ENCODE measurements around the gene NTRK2.

NTRK2 gene

DNA sequence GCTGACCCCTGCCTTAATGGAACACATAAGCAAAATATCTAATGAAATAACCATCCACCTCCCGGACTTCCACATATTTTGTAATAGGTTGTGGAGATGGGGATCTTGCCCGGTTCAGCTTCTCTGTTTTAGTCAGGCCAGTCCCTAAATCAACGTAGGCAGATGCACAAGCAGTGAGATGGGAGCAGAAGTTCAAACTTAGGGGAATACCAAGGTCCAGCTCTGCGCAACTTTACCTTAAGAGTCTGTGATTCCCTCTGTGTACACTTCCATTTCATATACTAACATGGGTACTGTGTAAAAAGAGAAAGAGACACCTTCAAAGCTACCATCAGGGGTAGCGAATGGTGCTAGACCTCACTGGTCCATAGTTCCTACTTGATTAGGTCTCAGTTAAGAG is 110.9 kb downstream of the NTRK2 start:
- DNase-seq (ENCODE audit: low read depth in 1 of 2, low spot score in 1 of 2) = no peak
- in situ Hi-C loops (cut with HindIII; ENCODE audit: low pct_unique_long_range_greater_than_20kb, low sequenced_read_pairs) = no loop called here
- TF ChIP-seq JUND (IDR thresholded peaks at IDR 0.05; ENCODE audit: low read depth) = no peak

DNA sequence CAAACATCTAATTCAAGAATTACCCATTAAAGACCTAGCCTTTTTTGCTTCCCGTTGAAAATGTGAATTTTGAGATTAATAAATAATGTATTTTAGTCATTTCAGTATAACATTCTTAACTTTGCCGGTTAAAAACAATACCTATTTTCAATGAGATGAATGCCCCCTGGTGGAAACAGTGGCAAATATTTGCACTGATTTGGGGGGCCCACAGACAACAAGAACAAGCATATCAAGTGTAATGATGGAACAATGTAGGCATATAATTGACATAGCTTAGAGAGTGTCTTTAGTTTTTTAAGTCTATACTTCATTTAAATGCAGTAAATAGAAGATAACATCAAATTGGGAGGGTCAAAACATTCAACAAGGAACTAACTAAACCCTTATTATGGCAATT is 111.9 kb downstream of the NTRK2 start:
- no peak for TF ChIP-seq JUND (IDR thresholded peaks at IDR 0.05; ENCODE audit: low read depth)
- peak in 1 of 2 experiments; percentile 13 for DNase-seq (ENCODE audit: low read depth in 1 of 2, low spot score in 1 of 2)
- in situ Hi-C loops (cut with HindIII; ENCODE audit: low pct_unique_long_range_greater_than_20kb, low sequenced_read_pairs) = no loop called here

DNA sequence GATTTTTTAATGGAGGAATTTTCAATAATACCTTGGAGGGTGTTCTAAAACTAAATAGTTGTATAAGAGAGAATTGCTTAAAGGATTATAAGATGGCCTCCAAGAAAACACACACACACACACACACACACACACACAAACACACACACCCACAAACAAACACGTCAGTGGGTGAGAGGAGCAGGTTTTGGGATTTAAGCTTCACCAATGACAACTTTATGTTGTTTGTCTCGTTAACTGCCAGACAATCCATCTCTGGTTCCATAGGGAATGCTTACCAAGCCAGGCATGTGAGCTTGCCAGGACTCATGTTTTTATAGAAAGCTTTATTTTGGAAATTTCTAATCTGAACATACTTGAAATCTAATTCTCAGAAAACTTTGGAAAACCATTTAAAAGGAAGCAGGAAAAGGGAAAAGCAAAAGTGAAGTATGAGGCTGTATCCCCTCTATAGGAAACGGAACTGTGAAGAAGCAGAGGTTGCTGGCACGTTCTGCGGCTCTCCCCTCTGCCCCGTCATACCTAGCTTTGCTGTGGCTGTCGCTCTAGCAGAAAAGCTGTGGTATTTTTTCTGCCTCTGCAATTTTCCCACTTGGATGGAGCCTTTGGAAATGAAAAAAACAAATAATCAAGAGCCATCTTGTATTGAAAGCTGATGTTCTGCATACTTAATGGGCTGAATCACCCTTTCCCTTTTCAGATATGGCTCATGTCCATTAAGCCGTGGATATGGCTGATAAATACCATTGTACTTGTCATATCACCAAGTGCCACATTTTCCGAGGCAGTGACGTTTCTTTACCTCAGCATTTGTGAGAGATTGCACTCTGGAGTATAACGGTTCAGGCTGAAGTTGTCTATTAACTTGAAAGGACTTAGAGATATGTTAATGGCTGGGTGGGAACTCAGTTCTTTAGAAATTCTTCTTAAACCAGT is 112.7 kb downstream of the NTRK2 start:
- no peak for TF ChIP-seq JUND (IDR thresholded peaks at IDR 0.05; ENCODE audit: low read depth)
- in situ Hi-C loops (cut with HindIII; ENCODE audit: low pct_unique_long_range_greater_than_20kb, low sequenced_read_pairs) = no loop called here
- no peak for DNase-seq (ENCODE audit: low read depth in 1 of 2, low spot score in 1 of 2)

DNA sequence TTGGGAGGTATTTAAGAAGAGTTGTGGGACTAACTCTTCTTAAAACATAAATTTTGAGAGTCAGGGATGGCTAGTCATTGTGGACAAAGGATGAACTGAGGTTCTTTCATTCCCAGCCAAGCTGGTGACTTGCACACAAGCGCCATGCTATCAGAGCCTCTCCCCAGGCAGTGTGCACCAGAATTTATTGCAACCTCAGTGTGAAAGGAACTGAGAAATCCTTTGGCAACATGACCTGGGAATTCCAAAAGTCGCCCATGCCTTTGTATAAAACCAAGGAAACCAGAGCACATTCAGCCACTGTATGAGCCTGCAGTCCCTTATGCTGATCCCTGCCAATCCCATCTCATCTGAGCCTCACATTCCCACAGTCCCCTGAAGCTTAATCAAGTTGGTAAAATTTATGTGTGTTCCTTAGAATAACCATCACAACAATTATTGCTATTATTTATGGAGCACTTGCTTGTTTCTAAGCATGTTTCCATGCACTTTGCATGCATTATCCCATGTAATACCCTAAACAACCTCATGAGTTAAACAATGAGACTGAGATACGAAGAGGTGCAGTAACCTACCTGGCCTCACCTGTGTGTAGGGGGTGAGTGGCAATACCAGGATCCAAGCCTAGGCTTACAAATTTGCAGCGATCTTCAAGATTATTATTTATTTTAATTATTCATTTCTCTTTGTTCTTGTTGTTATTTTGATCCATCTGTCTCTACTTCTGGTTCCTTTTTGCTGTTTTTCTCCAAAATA is 116.4 kb downstream of the NTRK2 start:
- no peak for DNase-seq (ENCODE audit: low read depth in 1 of 2, low spot score in 1 of 2)
- in situ Hi-C loops (cut with HindIII; ENCODE audit: low pct_unique_long_range_greater_than_20kb, low sequenced_read_pairs) = no loop called here
- no peak for TF ChIP-seq JUND (IDR thresholded peaks at IDR 0.05; ENCODE audit: low read depth)

DNA sequence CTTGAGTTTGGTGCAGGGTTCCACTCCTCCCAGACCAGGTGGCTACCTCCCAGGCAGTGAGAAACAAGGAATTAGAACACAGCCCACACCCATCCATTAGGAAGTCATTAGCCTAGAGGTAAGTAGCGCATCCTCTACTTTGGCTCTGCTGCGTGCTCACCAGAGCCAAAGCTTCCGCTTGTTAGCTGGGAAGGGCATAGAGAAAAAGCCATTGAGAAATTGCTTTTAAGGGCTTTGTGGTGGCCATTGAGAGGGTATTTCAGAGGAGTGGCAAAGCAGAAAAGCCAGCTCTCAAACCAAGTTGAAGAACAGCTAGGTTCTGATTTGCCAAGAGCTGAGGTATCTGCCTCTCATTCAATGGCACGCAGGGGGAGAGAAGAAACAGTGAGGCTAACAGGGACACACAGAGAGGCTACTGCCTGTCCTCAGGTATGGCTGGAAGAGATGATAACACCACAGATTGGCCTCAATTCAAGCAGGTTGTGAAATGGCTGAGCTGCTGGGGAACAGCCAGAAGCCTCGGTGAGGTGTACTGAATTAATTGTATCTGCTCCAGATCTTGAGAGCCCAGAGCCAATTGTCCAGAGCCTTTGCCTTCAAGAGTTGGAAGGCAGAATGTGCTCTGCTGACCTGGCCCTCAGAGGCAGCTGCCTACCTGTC is 119.4 kb downstream of the NTRK2 start:
- in situ Hi-C loops (cut with HindIII; ENCODE audit: low pct_unique_long_range_greater_than_20kb, low sequenced_read_pairs) = no loop called here
- TF ChIP-seq JUND (IDR thresholded peaks at IDR 0.05; ENCODE audit: low read depth) = no peak
- DNase-seq (ENCODE audit: low read depth in 1 of 2, low spot score in 1 of 2) = no peak

DNA sequence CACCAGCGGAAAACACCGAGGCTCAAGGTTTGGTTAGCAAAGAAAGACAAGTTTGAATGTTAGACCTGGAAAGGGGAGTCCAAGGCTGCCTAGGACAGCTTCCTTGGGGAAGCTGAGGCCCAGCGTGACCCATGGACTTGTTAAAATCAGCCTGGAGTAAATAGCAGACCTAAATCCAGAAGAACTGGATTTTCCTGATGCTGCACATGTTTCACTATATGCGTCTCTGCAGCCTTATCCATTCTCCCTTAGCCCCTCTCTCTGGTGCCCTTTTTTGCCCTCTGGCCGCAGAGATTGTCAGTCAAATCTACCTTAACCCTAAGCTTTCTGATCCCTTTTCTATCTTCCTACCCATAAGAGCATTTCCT is 119.9 kb downstream of the NTRK2 start:
- in situ Hi-C loops (cut with HindIII; ENCODE audit: low pct_unique_long_range_greater_than_20kb, low sequenced_read_pairs) = no loop called here
- no peak for TF ChIP-seq JUND (IDR thresholded peaks at IDR 0.05; ENCODE audit: low read depth)
- peak; percentile 4 to 69 for DNase-seq (ENCODE audit: low read depth in 1 of 2, low spot score in 1 of 2)

DNA sequence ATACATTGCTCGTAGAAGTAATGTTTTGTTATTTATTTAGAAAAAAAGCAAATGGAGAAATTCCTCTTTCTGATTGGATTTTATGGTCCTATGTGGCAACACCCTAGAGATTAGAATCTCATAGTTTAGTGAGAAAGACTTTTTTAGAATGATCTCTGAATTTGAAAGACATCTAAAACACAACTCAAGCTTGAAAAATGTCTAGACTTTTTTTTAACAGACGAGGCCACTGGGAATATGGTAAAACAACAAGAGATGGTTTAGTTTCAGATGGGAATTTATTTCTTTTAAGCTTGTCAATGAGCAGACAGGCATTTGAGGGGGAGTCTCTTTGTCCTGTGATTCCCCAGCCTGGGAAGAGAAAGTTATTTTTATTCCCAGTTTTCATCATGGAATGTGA is 122.1 kb downstream of the NTRK2 start:
- TF ChIP-seq JUND (IDR thresholded peaks at IDR 0.05; ENCODE audit: low read depth) = no peak
- DNase-seq (ENCODE audit: low read depth in 1 of 2, low spot score in 1 of 2) = no peak
- in situ Hi-C loops (cut with HindIII; ENCODE audit: low pct_unique_long_range_greater_than_20kb, low sequenced_read_pairs) = no loop called here

DNA sequence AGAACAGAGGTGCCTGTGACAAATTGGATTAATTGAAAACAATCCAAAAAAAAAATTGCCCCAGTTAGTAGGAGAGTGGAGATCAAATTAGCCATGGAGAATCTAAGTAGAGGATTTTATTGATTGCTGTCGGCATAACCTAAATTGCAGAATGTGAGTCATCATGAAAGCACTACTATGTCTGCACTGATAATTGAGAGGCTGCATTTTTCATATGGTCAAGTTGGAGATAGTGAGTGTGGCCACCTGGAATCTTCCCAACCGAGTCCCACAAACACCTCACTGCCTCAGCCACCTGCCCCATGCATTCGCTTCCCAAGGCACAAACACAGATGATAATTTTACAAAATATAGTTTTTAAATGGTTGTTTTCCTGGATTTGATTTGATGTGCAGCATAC is 123.7 kb downstream of the NTRK2 start:
- in situ Hi-C loops (cut with HindIII; ENCODE audit: low pct_unique_long_range_greater_than_20kb, low sequenced_read_pairs) = no loop called here
- DNase-seq (ENCODE audit: low read depth in 1 of 2, low spot score in 1 of 2) = no peak
- no peak for TF ChIP-seq JUND (IDR thresholded peaks at IDR 0.05; ENCODE audit: low read depth)

DNA sequence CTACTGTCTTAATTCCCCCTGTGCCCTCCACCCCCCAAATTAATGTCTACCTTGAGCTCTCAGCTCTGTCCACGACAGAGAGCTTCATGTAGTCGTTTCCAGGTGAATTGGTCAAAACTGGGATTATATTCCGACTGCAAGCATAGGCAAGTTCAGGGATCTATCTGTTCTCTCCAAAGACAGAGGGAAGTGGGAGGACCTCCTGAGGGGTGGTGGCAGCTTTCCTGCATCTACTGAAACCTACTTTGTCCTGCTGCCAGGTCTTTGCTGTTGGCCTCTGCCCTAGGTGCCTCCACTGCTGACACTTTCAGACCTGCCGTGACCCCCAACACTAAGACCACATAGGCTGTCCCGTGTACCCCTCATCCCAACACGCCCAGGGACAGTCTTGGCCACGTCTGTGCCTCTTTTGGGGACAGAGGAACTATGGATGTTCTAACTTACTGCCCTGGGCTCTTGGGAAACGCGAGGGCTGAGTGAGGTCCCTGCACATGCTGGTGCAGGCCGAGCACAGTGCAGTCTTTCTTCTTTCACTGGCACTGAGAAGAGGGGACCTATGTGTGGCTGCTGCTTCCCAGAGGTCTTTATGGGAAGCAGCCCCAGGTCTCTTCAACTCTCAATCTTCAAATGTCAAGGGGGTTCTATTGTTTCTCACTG is 125.6 kb downstream of the NTRK2 start:
- no peak for DNase-seq (ENCODE audit: low read depth in 1 of 2, low spot score in 1 of 2)
- no peak for TF ChIP-seq JUND (IDR thresholded peaks at IDR 0.05; ENCODE audit: low read depth)
- in situ Hi-C loops (cut with HindIII; ENCODE audit: low pct_unique_long_range_greater_than_20kb, low sequenced_read_pairs) = no loop called here

DNA sequence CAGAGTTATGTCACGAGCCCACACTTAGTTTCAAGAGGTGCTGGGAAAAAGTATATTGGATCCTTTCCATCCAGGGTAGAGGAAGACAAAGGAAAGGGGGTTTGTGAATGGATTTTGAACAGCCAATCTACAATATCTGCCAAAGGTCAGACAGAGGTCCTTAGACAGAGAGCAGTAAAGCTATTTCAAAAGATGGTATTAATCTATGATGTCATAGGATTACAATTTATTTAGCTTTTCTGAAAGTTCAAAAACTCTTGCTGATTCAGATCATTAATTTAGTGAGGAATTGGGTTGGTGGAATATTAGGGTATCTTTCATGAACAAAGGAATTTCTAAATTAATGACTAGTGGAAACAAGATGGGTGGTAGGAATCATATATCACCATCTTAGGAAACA is 126.9 kb downstream of the NTRK2 start:
- in situ Hi-C loops (cut with HindIII; ENCODE audit: low pct_unique_long_range_greater_than_20kb, low sequenced_read_pairs) = no loop called here
- no peak for TF ChIP-seq JUND (IDR thresholded peaks at IDR 0.05; ENCODE audit: low read depth)
- no peak for DNase-seq (ENCODE audit: low read depth in 1 of 2, low spot score in 1 of 2)

DNA sequence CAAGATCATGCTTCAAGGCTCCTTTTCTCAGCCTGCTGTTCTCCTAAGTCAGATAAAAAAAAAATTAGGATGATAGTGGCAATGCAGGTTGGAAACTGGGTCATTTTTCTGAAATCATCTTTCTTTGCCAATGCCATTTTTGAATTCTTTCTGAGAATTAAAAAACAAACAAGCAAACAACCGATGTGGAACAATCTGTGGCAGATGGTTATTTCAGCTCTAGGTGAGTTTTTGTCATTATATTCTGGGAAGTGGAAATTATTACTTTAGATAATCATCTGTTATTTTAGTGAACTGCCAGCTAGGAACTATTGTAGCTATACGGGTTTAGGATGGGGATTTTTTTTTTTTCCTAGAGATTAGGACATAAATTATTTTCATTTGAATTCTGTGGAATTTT is 129.7 kb downstream of the NTRK2 start:
- in situ Hi-C loops (cut with HindIII; ENCODE audit: low pct_unique_long_range_greater_than_20kb, low sequenced_read_pairs) = no loop called here
- TF ChIP-seq JUND (IDR thresholded peaks at IDR 0.05; ENCODE audit: low read depth) = no peak
- no peak for DNase-seq (ENCODE audit: low read depth in 1 of 2, low spot score in 1 of 2)

DNA sequence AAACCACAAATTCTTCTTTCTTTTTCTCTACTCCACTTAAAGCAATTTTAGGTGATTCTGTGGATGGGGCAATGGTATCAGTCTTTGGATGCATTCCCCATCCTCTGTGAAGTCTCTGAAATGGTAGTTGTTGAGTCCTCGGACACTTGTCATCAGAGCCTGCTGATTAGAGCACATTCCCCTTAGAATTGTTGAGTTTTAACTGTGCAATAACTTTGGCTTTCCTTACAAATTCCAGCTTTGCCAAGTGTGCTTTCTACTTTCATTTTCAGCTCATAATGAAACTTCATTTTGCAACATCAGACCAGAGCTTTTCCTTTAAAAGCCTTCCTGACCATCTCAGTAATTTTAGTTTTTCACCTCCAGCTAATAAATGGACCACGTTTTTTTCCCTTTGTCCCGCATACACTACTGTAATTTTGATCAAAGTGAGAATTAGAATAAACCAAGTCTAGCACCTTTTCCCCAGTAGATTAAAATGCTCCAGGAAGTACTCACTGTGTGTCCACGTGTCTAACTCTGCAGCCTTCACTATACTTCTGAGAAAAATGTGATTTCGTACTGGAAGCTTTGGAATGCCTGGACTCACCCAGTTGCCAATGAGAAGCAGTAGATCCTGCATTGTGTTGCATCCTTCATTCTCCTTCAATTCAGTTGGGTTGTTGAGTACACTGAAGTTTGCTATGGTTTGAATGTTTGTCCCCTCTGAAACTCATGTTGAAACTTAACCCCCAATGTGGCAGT is 135.6 kb downstream of the NTRK2 start:
- no peak for TF ChIP-seq JUND (IDR thresholded peaks at IDR 0.05; ENCODE audit: low read depth)
- no peak for DNase-seq (ENCODE audit: low read depth in 1 of 2, low spot score in 1 of 2)
- in situ Hi-C loops (cut with HindIII; ENCODE audit: low pct_unique_long_range_greater_than_20kb, low sequenced_read_pairs) = no loop called here

Measured in T47D (cell line).